Camera-type eye (tissue), 1 donor: ENCODE data around the gene EVPLL. TPM values are rescaled to one million over a fixed set of nuclear protein-coding genes. Genes with fewer than 3 reads are reported as not detected.

Source experiments
- total RNA-seq: library from RNA; depleted of rRNA; stranded (reverse); fragments of >200 nt; gene quantifications from one replicate; pipeline ENCODE4 v1.2.3, GENCODE V29; 2014

EVPLL gene
- total RNA-seq, result 0.33 TPM

DNA sequence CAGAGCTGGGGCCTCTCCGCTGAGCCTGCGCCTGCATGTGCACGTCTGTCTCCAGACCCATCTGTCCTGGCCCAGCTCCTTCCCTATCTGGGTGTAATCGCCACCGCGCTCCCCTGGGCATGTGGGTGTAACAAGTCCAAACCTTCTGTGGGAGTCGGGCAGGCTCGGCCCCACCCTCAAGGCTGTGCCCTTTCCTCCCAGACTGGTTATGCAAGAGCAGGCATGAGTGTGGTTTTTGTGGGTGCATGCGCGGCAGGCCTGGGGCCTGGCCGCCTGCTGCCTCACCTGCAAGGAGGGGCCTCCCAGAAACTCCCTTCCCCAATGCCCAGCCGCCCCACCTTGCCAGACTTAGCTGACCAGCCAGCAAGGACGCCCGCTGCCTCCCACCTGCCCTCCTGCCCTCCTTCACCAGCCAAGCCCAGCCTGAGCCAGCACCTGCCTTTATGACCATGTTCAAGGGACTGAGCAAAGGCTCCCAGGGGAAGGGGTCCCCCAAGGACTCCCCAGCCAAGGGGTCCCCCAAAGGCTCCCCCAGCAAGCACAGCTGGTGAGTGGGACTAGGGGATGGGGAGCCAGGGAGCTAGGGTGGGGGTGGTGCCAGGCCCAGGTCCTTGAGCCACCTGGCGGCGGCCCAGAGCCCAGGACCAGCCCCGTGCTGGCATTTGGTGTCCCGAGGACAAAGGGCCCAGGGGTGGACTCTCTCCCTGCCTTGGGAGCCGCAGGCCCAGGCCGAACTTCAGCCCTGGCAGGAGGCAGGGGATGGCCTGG is at the start of gene EVPLL:
EVPLL (plus strand) TSS at position 342 of the 768 bp plus-strand sequence. CDS start 3,160 bp downstream, outside the sequence.

DNA sequence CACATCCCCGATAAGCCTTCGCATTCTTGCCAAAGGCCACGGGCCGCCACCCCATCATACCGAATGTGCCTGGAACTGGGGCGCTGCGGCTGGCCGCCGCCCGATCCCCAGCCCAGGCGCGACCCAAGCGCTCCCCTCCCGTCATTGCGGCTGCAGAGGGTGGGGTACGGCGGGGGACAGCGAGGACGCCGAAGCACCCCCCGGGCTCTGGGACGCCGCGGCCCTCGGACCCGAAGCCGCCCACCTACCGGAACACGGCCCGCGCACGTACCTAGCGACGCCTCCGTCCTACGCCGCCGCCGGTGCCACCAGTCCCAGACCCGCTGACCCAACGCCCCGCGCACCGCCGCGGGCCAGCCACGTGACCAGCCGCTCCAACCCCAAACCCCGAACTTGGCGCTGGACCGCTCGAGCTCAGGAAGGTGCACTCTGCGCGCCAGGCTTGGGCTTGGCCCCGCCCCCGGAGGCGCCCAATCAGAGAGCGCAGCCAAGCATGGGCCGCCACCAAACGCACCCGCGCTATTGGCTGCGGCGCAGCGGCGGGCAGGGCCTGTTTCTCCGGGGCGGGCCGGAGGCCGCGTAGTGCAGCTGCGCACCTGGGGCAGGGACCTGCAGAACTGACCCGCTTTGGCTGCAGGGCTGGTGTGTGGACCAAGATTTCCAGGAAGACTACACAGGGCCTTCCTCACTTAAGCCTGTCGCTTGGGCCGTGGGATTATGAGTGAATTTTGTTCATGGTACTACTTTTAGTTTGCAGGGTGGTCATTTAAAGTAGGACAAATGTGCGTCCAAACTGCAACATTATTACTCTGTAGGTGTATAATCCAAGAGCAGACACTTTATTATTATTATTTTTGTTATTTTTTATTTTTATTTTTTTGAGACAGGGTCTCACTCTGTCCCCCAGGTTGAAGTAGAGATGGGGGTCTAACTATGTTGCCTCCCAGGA is 14.2 kb upstream of the EVPLL start, which contains the start of gene SHMT1:
SHMT1 (minus strand) TSS at position 450 of the 949 bp plus-strand sequence. CDS start 7,569 bp downstream, outside the sequence.

Other genes starting within 250 kb of the EVPLL start
- 115 TPM for gene ALKBH5, start 193.9 kb upstream of the EVPLL start, total RNA-seq
- gene LLGL1, start 152.1 kb upstream of the EVPLL start, total RNA-seq, result 52.7 TPM
- gene FLII, start 119.0 kb upstream of the EVPLL start, total RNA-seq, result 113 TPM
- 46.4 TPM for gene MIEF2, start 117.1 kb upstream of the EVPLL start, total RNA-seq
- 62.1 TPM for gene TOP3A, start 62.8 kb upstream of the EVPLL start, total RNA-seq
- gene SMCR8, start 62.5 kb upstream of the EVPLL start, total RNA-seq, result 21.5 TPM
- 40.2 TPM for gene SHMT1, start 14.2 kb upstream of the EVPLL start, total RNA-seq
- gene LGALS9C, start 99.0 kb downstream of the EVPLL start, total RNA-seq, result not detected